Measurements from ENCODE around the gene TMEM52B.

TMEM52B gene

GRCh38 chr12:10211940-10212738 is 33.3 kb downstream of the TMEM52B start (continued):
- TF ChIP-seq, protein P1, sequence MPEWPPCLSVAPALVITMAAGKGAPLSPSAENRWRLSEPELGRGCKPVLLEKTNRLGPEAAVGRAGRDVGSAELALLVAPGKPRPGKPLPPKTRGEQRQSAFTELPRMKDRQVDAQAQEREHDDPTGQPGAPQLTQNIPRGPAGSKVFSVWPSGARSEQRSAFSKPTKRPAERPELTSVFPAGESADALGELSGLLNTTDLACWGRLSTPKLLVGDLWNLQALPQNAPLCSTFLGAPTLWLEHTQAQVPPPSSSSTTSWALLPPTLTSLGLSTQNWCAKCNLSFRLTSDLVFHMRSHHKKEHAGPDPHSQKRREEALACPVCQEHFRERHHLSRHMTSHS (tag by site-specific recombination; IDR thresholded peaks at IDR 0.05), result no peak
- TF ChIP-seq GLIS2 (tag by site-specific recombination; IDR thresholded peaks at IDR 0.05), result no peak
- TF ChIP-seq, protein P2, sequence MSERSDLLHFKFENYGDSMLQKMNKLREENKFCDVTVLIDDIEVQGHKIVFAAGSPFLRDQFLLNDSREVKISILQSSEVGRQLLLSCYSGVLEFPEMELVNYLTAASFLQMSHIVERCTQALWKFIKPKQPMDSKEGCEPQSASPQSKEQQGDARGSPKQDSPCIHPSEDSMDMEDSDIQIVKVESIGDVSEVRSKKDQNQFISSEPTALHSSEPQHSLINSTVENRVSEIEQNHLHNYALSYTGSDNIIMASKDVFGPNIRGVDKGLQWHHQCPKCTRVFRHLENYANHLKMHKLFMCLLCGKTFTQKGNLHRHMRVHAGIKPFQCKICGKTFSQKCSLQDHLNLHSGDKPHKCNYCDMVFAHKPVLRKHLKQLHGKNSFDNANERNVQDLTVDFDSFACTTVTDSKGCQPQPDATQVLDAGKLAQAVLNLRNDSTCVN (tag by site-specific recombination; optimal IDR thresholded peaks at IDR 0.05), result peak; percentile 77
- no peak for TF ChIP-seq HOXD13 (CRISPR knock-in tag; IDR thresholded peaks at IDR 0.05; ENCODE audit: borderline replicate concordance)
- peak; percentile 80 for TF ChIP-seq ZNF341 (tag by site-specific recombination; IDR thresholded peaks at IDR 0.05; ENCODE audit: low read depth)
- TF ChIP-seq, protein P3, sequence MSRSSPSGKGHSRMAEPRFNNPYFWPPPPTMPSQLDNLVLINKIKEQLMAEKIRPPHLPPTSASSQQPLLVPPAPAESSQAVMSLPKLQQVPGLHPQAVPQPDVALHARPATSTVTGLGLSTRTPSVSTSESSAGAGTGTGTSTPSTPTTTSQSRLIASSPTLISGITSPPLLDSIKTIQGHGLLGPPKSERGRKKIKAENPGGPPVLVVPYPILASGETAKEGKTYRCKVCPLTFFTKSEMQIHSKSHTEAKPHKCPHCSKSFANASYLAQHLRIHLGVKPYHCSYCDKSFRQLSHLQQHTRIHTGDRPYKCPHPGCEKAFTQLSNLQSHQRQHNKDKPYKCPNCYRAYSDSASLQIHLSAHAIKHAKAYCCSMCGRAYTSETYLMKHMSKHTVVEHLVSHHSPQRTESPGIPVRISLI (tag by site-specific recombination; IDR thresholded peaks at IDR 0.05), result no peak
- TF ChIP-seq ZNF148 (tag by site-specific recombination; IDR thresholded peaks at IDR 0.05; ENCODE audit: borderline replicate concordance), result no peak
- no peak; the same call in 1 of the 2 replicates for TF ChIP-seq PRDM4 (tag by site-specific recombination; IDR thresholded peaks at IDR 0.05)
- TF ChIP-seq ZNF157 (tag by site-specific recombination; IDR thresholded peaks at IDR 0.05), result no peak
- no peak for TF ChIP-seq ZNF473 (tag by site-specific recombination; IDR thresholded peaks at IDR 0.05)
- peak; percentile 71; the same call in 1 of the 2 replicates for TF ChIP-seq SP3 (tag by site-specific recombination; IDR thresholded peaks at IDR 0.05)
- TF ChIP-seq, protein P4, sequence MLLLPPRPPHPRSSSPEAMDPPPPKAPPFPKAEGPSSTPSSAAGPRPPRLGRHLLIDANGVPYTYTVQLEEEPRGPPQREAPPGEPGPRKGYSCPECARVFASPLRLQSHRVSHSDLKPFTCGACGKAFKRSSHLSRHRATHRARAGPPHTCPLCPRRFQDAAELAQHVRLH (tag by site-specific recombination; IDR thresholded peaks at IDR 0.05), result peak; percentile 72
- peak; percentile 86 for TF ChIP-seq ZSCAN23 (tag by site-specific recombination; IDR thresholded peaks at IDR 0.05)
- TF ChIP-seq OVOL3 (tag by site-specific recombination; IDR thresholded peaks at IDR 0.05), result no peak

GRCh38 chr12:10212739-10213131 is 33.9 kb downstream of the TMEM52B start, which contains the start of gene GABARAPL1:
TSS of gene GABARAPL1 (plus strand) at chr12:10212877. CDS start at chr12:10213130, 253 bp downstream.
- Histone ChIP-seq H3K36me3 (ENCODE audit: control insufficient read depth in 2 of 2, insufficient read depth in 1 of 2, low read length in 2 of 2) (peaks cover 0 to 4% of the 10 kb centered on the region in 2 experiments; a peak in 2 of 3 replicates), H3K27ac (ENCODE audit: extremely low read depth, low read depth, low read length) (peak within 1 kb of the TSS; percentile 93), H3K4me1 (ENCODE audit: control insufficient read depth, insufficient read depth, low read length) (peaks cover 6% of the 10 kb centered on the region), H3K9me3 (ENCODE audit: control insufficient read depth, insufficient read depth, low read depth, low read length) (no peaks in the 10 kb centered on the region), H3K4me3 (ENCODE audit: low read depth, low read length) (peak within 1 kb of the TSS; percentile 98)
- ChIA-PET POLR2A (interaction anchor here (0.8 to 1.5 kb wide), 5 partner anchors 43 to 504 kb away, joined by 3 to 5 read pairs (median 3); no protein-coding TSS in a partner anchor), CTCF (interaction anchor here (0.9 to 1.2 kb wide), 2 partner anchors 19 to 59 kb away, joined by 3 to 5 read pairs; no protein-coding TSS in a partner anchor)
- TF ChIP-seq ZBTB17 (tag by site-specific recombination; IDR thresholded peaks at IDR 0.05) (peak; percentile 5; the same call in 1 of the 2 replicates), ZSCAN18 (tag by site-specific recombination; IDR thresholded peaks at IDR 0.05) (no peak), FEZF1 (tag by site-specific recombination; IDR thresholded peaks at IDR 0.05) (0 out of 2 replicates have a peak, but pooled peaks have one; percentile 1), ZNF623 (tag by site-specific recombination; IDR thresholded peaks at IDR 0.05) (0 out of 2 replicates have a peak, but pooled peaks have one; percentile 1), PRDM10 (tag by site-specific recombination; IDR thresholded peaks at IDR 0.05) (no peak; the same call in 1 of the 2 replicates), GLIS2 (tag by site-specific recombination; IDR thresholded peaks at IDR 0.05) (peak; percentile 94)

Data from HEK293 (cell line).